Measurements from ENCODE around the gene PLCB2. TPM values are rescaled to one million over a fixed set of nuclear protein-coding genes. Genes with fewer than 3 reads are reported as not detected.

PLCB2 gene
- total RNA-seq, 1 donor from 2014 or later: not detected

DNA sequence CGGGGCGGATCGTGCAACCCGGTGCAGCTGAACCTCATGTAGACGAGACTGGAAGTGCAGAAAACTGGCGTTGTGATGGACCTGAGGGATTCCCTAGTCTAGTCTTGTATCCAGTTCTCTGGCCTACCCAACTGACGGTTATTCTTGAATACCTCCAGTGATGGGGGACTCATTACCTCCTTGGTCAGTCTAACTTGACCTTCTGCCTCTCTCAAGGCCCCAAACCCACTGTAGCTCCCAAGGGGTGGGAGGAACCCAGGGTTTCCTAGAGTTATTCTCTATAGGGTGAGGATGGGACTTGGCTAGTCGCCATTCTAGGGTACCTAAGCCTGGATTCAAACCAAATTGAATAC lies 57.5 kb downstream of the PLCB2 start:
- DNase-seq (ENCODE audit: low read depth): no peak
- H3K27me3 ChIP-seq (ENCODE audit: control insufficient read depth, insufficient read depth, low read length): no peaks in the 10 kb centered on the region
- TF ChIP-seq, protein P1, sequence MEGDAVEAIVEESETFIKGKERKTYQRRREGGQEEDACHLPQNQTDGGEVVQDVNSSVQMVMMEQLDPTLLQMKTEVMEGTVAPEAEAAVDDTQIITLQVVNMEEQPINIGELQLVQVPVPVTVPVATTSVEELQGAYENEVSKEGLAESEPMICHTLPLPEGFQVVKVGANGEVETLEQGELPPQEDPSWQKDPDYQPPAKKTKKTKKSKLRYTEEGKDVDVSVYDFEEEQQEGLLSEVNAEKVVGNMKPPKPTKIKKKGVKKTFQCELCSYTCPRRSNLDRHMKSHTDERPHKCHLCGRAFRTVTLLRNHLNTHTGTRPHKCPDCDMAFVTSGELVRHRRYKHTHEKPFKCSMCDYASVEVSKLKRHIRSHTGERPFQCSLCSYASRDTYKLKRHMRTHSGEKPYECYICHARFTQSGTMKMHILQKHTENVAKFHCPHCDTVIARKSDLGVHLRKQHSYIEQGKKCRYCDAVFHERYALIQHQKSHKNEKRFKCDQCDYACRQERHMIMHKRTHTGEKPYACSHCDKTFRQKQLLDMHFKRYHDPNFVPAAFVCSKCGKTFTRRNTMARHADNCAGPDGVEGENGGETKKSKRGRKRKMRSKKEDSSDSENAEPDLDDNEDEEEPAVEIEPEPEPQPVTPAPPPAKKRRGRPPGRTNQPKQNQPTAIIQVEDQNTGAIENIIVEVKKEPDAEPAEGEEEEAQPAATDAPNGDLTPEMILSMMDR (IDR thresholded peaks at IDR 0.05; ENCODE audit: insufficient read depth, low read length, severe bottlenecking): no peak
- FAIRE-seq: no peak
- peaks cover 16% of the 10 kb centered on the region for H3K36me3 ChIP-seq (ENCODE audit: control insufficient read depth, insufficient read depth, low read length)
- H3K4me3 ChIP-seq (ENCODE audit: low read depth, low read length): no peak overlapping the region

DNA sequence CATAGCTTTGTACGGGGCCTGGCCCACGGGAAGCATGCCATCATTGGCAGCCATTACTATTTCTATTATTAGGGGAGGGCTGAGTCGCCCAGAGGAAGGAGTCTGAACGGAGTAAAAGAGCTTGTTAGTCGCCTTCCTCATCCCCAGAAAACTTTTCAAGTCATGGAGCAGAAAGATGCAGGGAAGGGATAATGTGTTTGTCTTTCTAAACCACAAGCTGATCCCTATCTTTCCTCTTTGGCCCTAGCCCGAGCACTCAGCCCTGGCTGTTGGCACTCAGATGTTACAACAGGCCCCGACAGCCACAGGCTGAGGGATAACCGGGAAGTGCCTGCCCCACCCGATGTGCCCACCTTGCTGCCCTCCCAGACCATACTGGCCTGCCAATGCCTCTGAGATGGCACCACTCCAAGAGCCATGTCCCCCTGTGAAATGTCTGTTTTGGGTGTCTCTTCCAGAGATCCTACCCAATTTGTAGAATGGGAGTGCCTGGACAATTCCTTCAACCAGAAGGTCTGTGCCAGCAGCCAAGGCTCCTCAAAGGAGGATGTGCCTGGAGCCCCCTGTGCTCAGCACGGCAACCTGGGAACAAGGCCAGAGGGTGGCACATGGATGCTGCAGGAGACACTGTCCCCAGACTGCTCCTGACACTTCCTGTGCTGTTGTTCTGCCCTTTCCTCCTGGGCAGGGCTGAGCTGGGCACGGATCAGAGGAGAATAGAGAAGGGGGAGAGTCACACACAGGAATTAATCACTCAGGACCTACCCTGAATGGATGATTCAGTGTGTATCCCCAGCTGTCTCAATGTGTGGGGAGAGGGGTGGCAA lies 58.0 kb downstream of the PLCB2 start:
- FAIRE-seq (no peak), DNase-seq (ENCODE audit: low read depth) (peak; percentile 61)
- peaks cover 16% of the 10 kb centered on the region for H3K36me3 ChIP-seq (ENCODE audit: control insufficient read depth, insufficient read depth, low read length)
- no peak overlapping the region for H3K4me3 ChIP-seq (ENCODE audit: low read depth, low read length)
- H3K27me3 ChIP-seq (ENCODE audit: control insufficient read depth, insufficient read depth, low read length): no peaks in the 10 kb centered on the region
- TF ChIP-seq, protein P1 (IDR thresholded peaks at IDR 0.05; ENCODE audit: insufficient read depth, low read length, severe bottlenecking): no peak

DNA sequence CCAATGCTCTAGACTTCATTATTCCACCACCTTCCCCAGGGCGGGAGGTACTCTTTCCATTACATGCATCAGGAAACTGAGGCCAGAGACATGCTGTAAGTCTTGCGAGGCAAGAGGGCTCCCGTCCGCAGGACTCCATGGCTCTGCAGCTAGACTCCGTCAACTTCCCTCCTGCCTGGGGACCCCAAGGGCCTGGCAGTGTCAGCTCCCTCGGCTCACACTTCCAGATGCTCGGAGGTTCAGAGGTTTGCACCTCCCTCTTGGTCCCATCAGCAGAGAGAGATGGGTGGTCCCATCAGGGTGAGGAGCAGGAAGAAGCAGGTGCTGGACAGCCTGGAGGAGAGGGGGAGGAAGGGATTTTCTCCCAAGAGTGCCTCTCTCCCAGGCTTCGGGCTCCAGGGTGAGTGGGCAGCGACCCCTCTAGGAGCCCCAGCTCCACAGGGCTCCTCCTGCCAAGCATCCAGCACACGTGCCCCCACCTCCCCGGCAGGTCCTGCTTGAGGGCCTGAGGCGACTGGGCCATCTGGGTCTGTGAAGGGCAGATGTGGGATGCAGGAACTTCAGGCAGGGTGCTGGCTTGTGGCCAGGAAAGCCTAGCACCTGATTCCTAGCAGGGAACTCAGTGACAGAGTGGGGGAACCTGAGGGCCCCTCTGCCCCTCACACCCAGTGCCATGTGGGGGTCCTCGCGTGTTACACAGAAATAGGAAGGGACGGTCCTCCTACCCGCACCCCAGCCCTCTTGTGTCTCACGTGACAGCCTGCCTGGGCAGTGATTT lies 59.5 kb downstream of the PLCB2 start:
- Histone ChIP-seq H3K4me3 (ENCODE audit: low read depth, low read length) (no peak overlapping the region), H3K36me3 (ENCODE audit: control insufficient read depth, insufficient read depth, low read length) (peaks cover 8% of the 10 kb centered on the region), H3K27me3 (ENCODE audit: control insufficient read depth, insufficient read depth, low read length) (no peaks in the 10 kb centered on the region)
- TF ChIP-seq, protein P1 (IDR thresholded peaks at IDR 0.05; ENCODE audit: insufficient read depth, low read length, severe bottlenecking): no peak
- FAIRE-seq (no peak), DNase-seq (ENCODE audit: low read depth) (no peak)

DNA sequence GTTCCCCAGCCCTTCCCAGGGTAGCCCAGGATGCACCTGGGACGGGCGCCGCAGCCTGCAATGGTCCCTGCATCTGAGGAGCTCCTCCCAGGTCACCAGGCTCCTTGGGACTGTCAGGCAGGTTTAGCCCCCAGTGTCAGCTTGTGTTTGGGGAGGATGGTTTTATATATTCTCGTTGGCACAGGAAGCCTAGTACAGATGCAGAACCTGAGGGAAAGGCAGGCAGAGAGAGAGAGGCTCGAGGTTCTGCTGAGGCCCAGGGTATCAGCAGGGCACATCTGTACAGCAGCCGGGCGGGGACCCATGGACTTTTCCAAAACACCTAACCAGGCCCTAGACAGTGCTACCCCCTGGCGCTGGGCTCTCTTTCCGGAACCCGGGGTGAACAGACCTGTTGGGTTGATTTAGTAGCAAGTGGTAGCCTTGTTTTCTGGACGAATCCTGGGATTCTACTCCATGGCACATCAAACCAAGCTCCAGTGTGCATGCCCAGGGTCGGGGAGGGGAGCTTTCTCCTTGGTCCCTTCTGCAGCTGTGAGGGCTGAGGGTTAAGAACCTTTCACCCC lies 60.2 kb downstream of the PLCB2 start:
- TF ChIP-seq, protein P1 (IDR thresholded peaks at IDR 0.05; ENCODE audit: insufficient read depth, low read length, severe bottlenecking): no peak
- Histone ChIP-seq H3K36me3 (ENCODE audit: control insufficient read depth, insufficient read depth, low read length) (peaks cover 7% of the 10 kb centered on the region), H3K27me3 (ENCODE audit: control insufficient read depth, insufficient read depth, low read length) (no peaks in the 10 kb centered on the region), H3K4me3 (ENCODE audit: low read depth, low read length) (no peak overlapping the region)
- FAIRE-seq (no peak), DNase-seq (ENCODE audit: low read depth) (no peak)

DNA sequence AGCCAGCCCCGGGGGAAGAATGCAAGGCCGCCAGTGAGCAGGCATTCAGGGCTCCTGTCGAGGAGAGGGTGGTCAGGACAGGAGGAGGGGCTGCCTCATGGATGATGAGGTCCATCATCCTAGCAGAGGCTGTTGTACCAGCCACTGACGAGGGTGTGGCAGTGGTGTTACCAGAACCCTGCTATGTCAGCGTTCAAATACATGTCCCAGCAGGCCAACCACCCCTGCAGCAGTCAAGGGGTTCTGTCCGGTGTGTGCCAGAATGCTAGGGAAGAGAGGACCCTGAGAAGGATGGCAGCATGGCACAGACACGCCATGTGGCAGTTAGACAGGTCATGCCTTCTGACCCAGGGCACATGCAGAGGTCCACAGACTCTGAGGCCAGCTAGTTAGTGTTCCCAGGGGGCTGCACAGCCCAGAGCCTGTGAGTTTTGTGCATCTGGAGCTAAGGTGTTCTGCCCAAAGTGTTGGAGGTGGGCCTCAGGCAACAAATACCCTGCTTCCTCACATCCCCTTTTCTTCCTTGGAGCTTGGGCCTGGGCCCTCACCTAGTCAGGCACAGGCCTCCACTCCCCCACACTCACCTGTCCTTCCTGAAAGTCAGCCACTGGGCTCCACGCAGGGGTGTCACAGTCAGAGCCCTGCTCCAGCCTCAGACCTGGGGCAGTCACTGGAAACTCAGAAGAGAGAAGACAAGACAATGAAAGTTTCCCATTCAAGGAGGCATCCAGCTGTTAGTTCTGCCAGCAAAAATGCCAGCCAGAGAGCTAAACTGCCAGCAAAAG lies 61.0 kb downstream of the PLCB2 start:
- Histone ChIP-seq H3K27me3 (ENCODE audit: control insufficient read depth, insufficient read depth, low read length) (no peaks in the 10 kb centered on the region), H3K4me3 (ENCODE audit: low read depth, low read length) (no peak overlapping the region), H3K36me3 (ENCODE audit: control insufficient read depth, insufficient read depth, low read length) (peaks cover 10% of the 10 kb centered on the region)
- FAIRE-seq (no peak), DNase-seq (ENCODE audit: low read depth) (peak; percentile 63)
- TF ChIP-seq, protein P1 (IDR thresholded peaks at IDR 0.05; ENCODE audit: insufficient read depth, low read length, severe bottlenecking): no peak
